ENCODE data around the gene ACY1.

ACY1 gene

GRCh38 chr3:51966486-51966885 is 16.8 kb upstream of the ACY1 start:
- no peak for DNase-seq

- DNase-seq = no peak
Observed at GRCh38 chr3:51966922-51967383, 16.4 kb upstream of the ACY1 start.

- DNase-seq = no peak
Observed at GRCh38 chr3:51967384-51968169, 15.8 kb upstream of the ACY1 start, which contains the start of gene PCBP4. TSS of gene PCBP4 (minus strand) at chr3:51967454. CDS start at chr3:51961240, 6,214 bp downstream.

- DNase-seq = no peak
Observed at GRCh38 chr3:51968170-51968775, 15.1 kb upstream of the ACY1 start.

- no peak for DNase-seq
Observed at GRCh38 chr3:51968883-51969678, 14.3 kb upstream of the ACY1 start.

- DNase-seq = no peak
Observed at GRCh38 chr3:51969841-51970240, 13.5 kb upstream of the ACY1 start.

- no peak for DNase-seq
Observed at GRCh38 chr3:51970606-51971300, 12.6 kb upstream of the ACY1 start.

- DNase-seq = no peak
Observed at GRCh38 chr3:51971350-51971749, 12.0 kb upstream of the ACY1 start.

GRCh38 chr3:51974277-51974962 is 8.9 kb upstream of the ACY1 start:
- no peak for DNase-seq

GRCh38 chr3:51974963-51975851 is 8.1 kb upstream of the ACY1 start, which contains the start of gene ABHD14A:
TSS of gene ABHD14A (plus strand) at chr3:51975064. CDS start at chr3:51975136, 72 bp downstream.
- no peak for DNase-seq

- DNase-seq = no peak
Observed at GRCh38 chr3:51975852-51976549, 7.3 kb upstream of the ACY1 start.

- no peak for DNase-seq
Observed at GRCh38 chr3:51977446-51978142, 5.7 kb upstream of the ACY1 start.

- no peak for DNase-seq
Observed at GRCh38 chr3:51978143-51978502, 5.2 kb upstream of the ACY1 start.

- DNase-seq = no peak
Observed at GRCh38 chr3:51980253-51980652, 3.1 kb upstream of the ACY1 start.

GRCh38 chr3:51982352-51982837 is 940 bp upstream of the ACY1 start:
- DNase-seq = no peak

GRCh38 chr3:51983578-51984268 is 388 bp downstream of the ACY1 start:
- DNase-seq = no peak

- no peak for DNase-seq
Observed at GRCh38 chr3:51984269-51984647, 923 bp downstream of the ACY1 start.

GRCh38 chr3:51985063-51985462 is 1.7 kb downstream of the ACY1 start:
- DNase-seq = no peak
